ENCODE data around the gene MED31. TPM values are rescaled to one million over a fixed set of nuclear protein-coding genes. Genes with fewer than 3 reads are reported as not detected.

MED31 gene
- total RNA-seq, 3 donors from 2014 or later (not counting 1 experiment from before 2014, with no cell fraction given), result 8.3 to 26.1 (median 19.1) TPM

- Mint-ChIP-seq H3K4me3 (no peak overlapping the region), H3K27me3 (ENCODE audit: low read depth in 2 of 2) (peaks cover 30 to 38% of the 10 kb centered on the region in 2 donors), H3K4me1 (peaks cover 8 to 14% of the 10 kb centered on the region in 2 donors), H3K9me3 (no peaks in the 10 kb centered on the region), H3K27ac (no peak overlapping the region), H3K36me3 (no peaks in the 10 kb centered on the region)
- ATAC-seq, result no peak
- Histone ChIP-seq H3K4me1 (ENCODE audit: control insufficient read depth, insufficient read depth, low read length) (peaks cover 15% of the 10 kb centered on the region), H3K27me3 (ENCODE audit: control insufficient read depth, insufficient read depth, low read length) (peaks cover 12% of the 10 kb centered on the region), H3K36me3 (ENCODE audit: control insufficient read depth, insufficient read depth, low read length) (no peaks in the 10 kb centered on the region), H3K27ac (ENCODE audit: low read length) (no peak overlapping the region), H3K4me3 (ENCODE audit: low read length) (no peak overlapping the region), H3K9me3 (ENCODE audit: control insufficient read depth, insufficient read depth, low read length) (no peaks in the 10 kb centered on the region)
- no peak for DNase-seq
- no peak for TF ChIP-seq CTCF (IDR thresholded peaks at IDR 0.05)
- intact Hi-C loops (cut with micrococcal nuclease), result no loop called here
- WGBS (ENCODE audit: insufficient coverage), result 79% methylated on average over 10 of the region's 11 CpGs
These were observed 23.9 kb upstream of the MED31 start for GRCh38 chr17:6675201-6675825.

GRCh38 chr17:6674586-6674985 is 23.2 kb upstream of the MED31 start:
- Mint-ChIP-seq H3K4me1 (peaks cover 8 to 14% of the 10 kb centered on the region in 2 donors), H3K27ac (no peak overlapping the region), H3K4me3 (no peak overlapping the region), H3K9me3 (no peaks in the 10 kb centered on the region), H3K27me3 (ENCODE audit: low read depth in 2 of 2) (peaks cover 32 to 35% of the 10 kb centered on the region in 2 donors), H3K36me3 (no peaks in the 10 kb centered on the region)
- peaks cover 12% of the 10 kb centered on the region for H3K27me3 ChIP-seq (ENCODE audit: control insufficient read depth, insufficient read depth, low read length)
- peaks cover 15% of the 10 kb centered on the region for H3K4me1 ChIP-seq (ENCODE audit: control insufficient read depth, insufficient read depth, low read length)
- no peak overlapping the region for H3K27ac ChIP-seq (ENCODE audit: low read length)
- 95% methylated on average over 13 of the region's 13 CpGs for WGBS (ENCODE audit: insufficient coverage)
- no peak for TF ChIP-seq CTCF (IDR thresholded peaks at IDR 0.05)
- H3K36me3 ChIP-seq (ENCODE audit: control insufficient read depth, insufficient read depth, low read length), result no peaks in the 10 kb centered on the region
- no peak overlapping the region for H3K4me3 ChIP-seq (ENCODE audit: low read length)
- ATAC-seq (no peak), DNase-seq (no peak)
- no peaks in the 10 kb centered on the region for H3K9me3 ChIP-seq (ENCODE audit: control insufficient read depth, insufficient read depth, low read length)
- intact Hi-C loops (cut with micrococcal nuclease), result no loop called here

- H3K4me3 Mint-ChIP-seq, result no peak overlapping the region
- WGBS (ENCODE audit: insufficient coverage), result 90% methylated on average over 7 of the region's 7 CpGs
- Histone ChIP-seq H3K27ac (ENCODE audit: low read length) (no peak overlapping the region), H3K27me3 (ENCODE audit: control insufficient read depth, insufficient read depth, low read length) (no peaks in the 10 kb centered on the region), H3K36me3 (ENCODE audit: control insufficient read depth, insufficient read depth, low read length) (no peaks in the 10 kb centered on the region), H3K9me3 (ENCODE audit: control insufficient read depth, insufficient read depth, low read length) (no peaks in the 10 kb centered on the region), H3K4me1 (ENCODE audit: control insufficient read depth, insufficient read depth, low read length) (no peaks in the 10 kb centered on the region), H3K4me3 (ENCODE audit: low read length) (no peak overlapping the region)
- H3K36me3 Mint-ChIP-seq, result no peaks in the 10 kb centered on the region
- peaks cover 22 to 27% of the 10 kb centered on the region in 2 donors for H3K27me3 Mint-ChIP-seq (ENCODE audit: low read depth in 2 of 2)
- intact Hi-C loops (cut with micrococcal nuclease), result no loop called here
- DNase-seq (no peak), ATAC-seq (no peak)
- TF ChIP-seq CTCF (IDR thresholded peaks at IDR 0.05), result no peak
- no peaks in the 10 kb centered on the region for H3K4me1 Mint-ChIP-seq
- H3K9me3 Mint-ChIP-seq, result no peaks in the 10 kb centered on the region
- no peak overlapping the region for H3K27ac Mint-ChIP-seq
These were observed 20.0 kb upstream of the MED31 start for GRCh38 chr17:6671431-6671830.

- no peaks in the 10 kb centered on the region for H3K36me3 ChIP-seq (ENCODE audit: control insufficient read depth, insufficient read depth, low read length)
- WGBS (ENCODE audit: insufficient coverage), result 95% methylated on average over 6 of the region's 6 CpGs
- H3K27ac ChIP-seq (ENCODE audit: low read length), result no peak overlapping the region
- H3K9me3 ChIP-seq (ENCODE audit: control insufficient read depth, insufficient read depth, low read length), result no peaks in the 10 kb centered on the region
- no peaks in the 10 kb centered on the region for H3K27me3 ChIP-seq (ENCODE audit: control insufficient read depth, insufficient read depth, low read length)
- no peaks in the 10 kb centered on the region for H3K4me1 Mint-ChIP-seq
- H3K27me3 Mint-ChIP-seq (ENCODE audit: low read depth in 2 of 2), result peaks cover 21 to 25% of the 10 kb centered on the region in 2 donors
- no peaks in the 10 kb centered on the region for H3K36me3 Mint-ChIP-seq
- intact Hi-C loops (cut with micrococcal nuclease), result no loop called here
- peaks cover 2% of the 10 kb centered on the region for H3K4me1 ChIP-seq (ENCODE audit: control insufficient read depth, insufficient read depth, low read length)
- no peak overlapping the region for H3K27ac Mint-ChIP-seq
- ATAC-seq (no peak), DNase-seq (no peak)
- no peaks in the 10 kb centered on the region for H3K9me3 Mint-ChIP-seq
- no peak for TF ChIP-seq CTCF (IDR thresholded peaks at IDR 0.05)
- no peak overlapping the region for H3K4me3 Mint-ChIP-seq
- H3K4me3 ChIP-seq (ENCODE audit: low read length), result no peak overlapping the region
These were observed 19.6 kb upstream of the MED31 start for GRCh38 chr17:6670999-6671398.

All from natural killer cell (primary cell).